HG02678 (cell line): ENCODE measurements around the gene TM9SF2.
A peak's percentile ranks its signal among the peaks of the same experiment; 100 is the strongest.

Experiments used
- ATAC-seq: cut with Tn5 transposase; IDR thresholded peaks from one replicate; pipeline ENCODE4 v1.9.1; 2021; ENCODE audit warnings: mild to moderate bottlenecking, moderate library complexity; ENCODE audit not compliant: unreplicated experiment

The TM9SF2 gene

DNA sequence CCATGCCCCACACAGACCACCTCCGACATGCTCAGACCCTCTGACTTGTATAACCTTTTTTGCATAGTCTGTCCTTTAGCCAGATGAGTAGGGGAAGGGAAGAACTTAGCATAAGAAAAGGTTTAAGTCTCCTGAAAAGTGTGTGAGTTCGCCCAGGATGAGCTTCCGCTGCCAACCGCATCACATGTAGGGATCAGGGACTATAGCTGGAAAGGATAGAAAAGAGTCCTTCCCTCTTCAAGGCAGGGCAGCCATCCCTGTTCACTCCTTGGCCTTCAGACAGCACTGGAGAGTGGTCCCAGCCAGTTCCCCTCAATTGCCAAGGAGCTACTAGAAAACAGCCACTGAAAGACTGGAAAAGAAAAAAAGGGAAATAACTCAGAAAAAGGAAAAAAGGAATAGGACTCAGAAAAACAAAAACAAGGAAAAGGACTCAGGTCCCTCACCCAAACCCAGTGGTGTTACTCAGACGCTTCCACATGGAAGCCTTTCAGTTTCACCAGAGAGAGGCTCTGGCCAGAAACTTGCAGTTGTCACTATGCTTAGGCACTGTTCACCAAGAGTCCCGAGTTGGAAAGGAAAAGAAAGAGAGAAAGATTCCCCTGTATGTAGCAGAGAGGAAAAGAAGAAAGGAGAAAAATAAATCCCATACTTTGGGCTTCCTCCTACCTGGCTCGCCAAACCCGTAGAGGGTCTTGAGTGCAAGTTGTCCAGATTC lies 5.6 kb upstream of the TM9SF2 start:
- ATAC-seq = no peak

DNA sequence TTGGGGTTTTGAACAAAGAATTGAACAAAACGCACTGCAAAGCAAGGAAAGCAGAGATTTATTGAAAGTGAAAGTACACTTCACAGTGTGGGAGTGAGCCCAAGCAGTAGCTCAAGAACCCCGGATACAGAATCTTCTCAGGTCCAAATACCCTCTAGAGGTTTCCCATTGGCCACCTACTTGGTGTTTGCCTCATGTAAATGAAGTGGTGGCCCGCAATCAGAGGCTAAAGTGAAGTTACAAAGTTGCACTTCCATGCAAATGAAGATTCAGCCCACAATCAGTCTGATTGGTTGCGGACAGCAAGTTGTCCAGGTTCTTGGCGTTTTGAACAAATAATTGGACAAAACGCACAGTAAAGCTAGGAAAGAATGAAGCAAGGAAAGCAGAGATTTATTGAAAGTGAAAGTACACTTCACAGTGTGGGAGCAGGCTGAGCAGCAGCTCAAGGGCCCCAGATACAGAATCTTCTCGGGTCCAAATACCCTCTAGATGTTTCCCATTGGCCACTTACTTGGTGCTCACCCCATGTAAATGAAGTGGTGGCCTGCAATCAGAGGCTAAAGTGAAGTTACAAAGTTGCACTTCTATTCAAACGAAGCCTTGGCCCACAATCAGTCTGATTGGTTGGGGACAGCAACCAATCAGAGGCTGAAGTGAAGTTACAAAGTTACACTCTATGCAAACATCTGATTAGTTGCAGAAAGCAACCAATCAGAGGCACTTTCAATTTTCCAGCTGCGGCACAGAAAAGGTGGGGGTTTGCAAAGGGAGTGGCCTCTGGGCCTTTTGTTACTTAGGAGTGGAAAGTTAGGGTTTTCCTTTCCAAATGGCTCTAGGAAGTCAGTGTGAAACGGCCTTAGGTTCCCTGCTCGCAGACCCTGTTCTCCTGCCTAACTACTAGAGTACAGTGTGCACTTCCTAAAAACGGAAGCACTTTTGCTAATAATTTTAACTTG lies 4.8 kb upstream of the TM9SF2 start:
- peak; percentile 53 for ATAC-seq

- peak; percentile 47 for ATAC-seq
Observed at GRCh38 chr13:99498171-99499161, 2.8 kb upstream of the TM9SF2 start.

DNA sequence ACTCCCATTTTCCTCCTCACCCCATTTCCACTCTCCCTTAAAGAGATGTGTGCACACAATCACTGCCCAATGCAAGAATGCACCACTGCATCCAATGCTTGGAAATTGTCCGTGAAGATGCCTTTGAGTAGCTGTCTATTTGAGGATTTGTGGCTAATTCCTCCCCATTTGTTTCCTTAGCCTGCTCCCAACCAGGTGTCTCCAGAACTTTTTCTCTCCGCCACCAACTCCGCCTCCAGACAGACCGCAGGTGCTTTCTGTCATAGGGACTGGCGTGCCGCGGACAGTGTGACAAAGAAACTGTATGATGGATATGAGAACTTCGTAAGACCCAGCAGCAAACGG lies 461 bp upstream of the TM9SF2 start:
- peak; percentile 5 for ATAC-seq

GRCh38 chr13:99501848-99502301 lies 603 bp downstream of the TM9SF2 start:
- no peak for ATAC-seq

DNA sequence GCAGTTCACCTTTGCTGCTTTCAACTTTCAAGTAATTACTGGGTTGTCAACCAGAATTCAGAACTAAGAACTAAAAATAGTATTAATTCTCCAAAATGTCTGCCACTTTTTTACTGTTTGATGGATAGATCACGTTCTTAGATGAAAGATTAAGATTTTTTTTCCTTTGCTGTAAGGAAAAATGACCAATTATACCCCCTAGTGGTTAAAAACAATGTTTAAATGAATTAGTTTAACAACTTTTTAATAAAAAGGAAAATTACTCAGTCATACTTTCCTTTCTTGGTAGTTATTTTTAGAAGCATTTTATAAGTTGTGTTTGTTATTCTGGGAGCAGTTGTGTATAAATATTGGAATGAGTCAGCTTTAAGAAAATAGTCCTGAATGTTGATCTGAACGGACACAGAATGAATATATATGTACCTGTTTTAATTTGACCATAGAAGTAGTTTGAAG lies 4.6 kb downstream of the TM9SF2 start:
- no peak for ATAC-seq

GRCh38 chr13:99506634-99507033 lies 5.4 kb downstream of the TM9SF2 start:
- ATAC-seq = peak; percentile 84

DNA sequence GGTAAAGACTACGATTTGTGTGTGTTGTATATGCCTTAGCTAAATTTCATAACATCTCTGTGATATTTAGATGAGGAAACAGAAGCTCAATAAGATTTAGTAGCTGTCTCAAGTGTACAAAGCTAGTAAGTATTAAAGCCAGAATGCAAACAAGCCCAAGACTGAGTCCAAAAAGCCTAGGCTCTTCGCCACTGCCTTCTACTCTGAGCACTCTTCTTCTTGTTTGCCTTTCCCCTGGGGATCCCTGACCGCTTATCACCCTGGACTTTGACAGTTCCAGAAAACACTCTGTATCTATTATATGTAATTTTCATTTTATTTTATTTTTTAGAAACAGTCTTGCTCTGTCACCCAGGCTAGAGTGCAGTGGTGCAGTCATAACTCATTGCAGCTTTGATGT lies 5.8 kb downstream of the TM9SF2 start:
- no peak for ATAC-seq

- no peak for ATAC-seq
Observed at GRCh38 chr13:99507551-99507950, 6.3 kb downstream of the TM9SF2 start.

DNA sequence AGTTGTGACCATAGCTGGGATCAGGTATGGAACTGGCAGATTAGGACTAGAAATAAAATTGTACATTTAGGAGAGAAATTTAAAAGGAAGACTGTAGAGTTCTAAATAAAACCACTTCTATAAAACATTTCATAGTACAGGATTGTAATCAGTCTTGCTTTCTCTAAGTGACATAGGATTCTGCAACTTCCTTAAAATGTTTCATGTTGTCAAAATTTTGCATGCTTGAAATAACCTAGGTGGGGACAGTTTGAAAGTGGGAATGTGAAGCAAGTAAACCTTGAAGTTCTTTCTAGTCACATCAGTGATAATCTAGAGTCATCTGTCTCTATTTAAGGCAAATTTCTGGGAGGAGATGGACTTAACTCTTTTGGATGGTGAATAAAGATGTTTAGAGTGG lies 6.7 kb downstream of the TM9SF2 start:
- ATAC-seq = no peak

GRCh38 chr13:99509479-99509878 lies 8.2 kb downstream of the TM9SF2 start:
- no peak for ATAC-seq

- ATAC-seq = no peak
Observed at GRCh38 chr13:99514801-99515200, 13.5 kb downstream of the TM9SF2 start.

DNA sequence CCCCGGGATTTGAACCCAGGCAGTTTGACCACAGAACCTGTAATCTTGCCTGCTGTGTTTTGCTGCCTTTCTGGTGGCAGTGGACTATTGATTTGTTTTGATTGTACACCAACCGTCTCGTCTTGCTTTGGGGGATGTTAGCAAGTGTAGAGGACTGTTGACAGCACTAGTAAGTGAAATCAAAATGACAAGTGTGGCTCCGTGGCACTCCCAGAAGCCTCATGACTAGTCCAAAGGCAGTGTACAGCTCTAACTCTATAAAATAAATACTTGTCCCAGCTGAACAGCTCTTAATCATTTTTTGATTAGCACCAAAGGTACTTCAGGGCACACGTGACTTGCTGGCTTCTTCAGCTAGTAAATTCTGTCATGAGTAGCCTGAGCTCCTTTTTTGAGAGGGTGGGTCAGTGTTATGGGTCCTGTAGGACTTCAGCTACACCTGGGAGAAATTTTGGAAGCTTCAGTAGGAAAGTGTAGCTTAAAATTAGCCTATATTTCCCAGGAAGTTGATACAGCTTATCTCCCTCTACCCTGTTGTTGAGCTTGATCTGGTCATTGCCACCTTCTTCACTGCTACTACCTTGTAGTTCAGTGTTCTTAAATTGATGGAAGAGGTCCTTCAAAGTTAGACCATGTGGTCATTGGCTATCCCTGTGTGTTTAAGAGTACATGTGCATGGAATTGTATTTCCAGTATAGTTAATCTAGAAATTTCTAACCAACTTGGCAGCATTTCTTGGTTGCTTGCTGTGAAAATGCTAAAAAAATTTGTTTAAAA lies 15.1 kb downstream of the TM9SF2 start:
- no peak for ATAC-seq

DNA sequence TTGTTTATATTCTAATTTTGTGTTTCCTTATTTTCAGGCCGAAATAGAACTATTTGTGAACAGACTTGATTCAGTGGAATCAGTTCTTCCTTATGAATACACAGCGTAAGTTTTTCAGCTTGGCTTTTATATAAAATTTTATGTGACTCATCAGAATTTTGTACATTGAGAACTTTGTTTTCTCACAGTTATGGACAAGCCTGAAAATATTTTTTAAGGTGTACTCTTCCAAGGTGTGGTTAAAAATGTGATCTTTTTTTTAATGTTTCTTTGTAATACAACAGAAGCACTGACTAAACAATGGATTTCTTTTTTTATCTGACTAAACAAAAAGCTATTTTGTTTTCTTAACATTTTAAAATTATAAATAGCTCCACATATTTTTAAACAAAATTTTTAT lies 16.3 kb downstream of the TM9SF2 start:
- ATAC-seq = no peak

DNA sequence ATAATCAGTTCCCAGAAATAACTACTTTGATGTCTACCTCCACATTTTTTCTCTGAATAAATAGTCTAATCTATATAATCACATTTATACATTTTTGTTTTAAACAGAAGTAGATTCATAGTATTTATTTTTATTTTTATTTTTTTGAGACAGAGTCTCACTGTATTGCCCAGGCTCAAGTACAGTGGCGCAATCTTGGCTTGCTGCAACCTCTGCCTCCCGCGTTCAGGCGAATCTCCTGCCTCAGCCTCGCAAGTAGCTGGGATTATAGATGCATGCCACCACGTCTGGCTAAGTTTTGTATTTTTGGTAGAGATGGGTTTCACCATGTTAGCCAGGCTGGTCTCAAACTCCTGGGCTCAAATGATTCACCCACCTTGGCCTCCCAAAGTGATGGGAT lies 16.7 kb downstream of the TM9SF2 start:
- no peak for ATAC-seq

DNA sequence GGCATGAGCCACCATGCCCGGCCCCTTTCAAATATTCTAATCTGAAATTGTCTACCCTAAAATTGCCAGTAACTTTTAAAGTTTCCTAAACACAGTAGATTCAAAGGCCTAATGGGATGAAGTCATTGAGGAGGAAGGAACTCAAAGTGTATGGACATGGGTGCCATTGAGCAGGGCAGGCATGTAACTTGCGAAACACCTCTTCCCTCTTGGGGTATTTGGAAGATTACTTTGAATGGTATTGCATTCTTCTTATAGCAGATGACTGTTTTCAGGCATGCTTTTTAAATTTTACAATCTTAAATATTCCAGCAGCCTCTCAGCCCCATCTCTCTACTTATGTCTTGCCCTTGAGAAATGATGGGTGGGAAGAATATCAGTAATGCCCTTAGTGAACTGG lies 21.0 kb downstream of the TM9SF2 start:
- no peak for ATAC-seq

GRCh38 chr13:99523838-99524237 lies 22.6 kb downstream of the TM9SF2 start:
- ATAC-seq = no peak

DNA sequence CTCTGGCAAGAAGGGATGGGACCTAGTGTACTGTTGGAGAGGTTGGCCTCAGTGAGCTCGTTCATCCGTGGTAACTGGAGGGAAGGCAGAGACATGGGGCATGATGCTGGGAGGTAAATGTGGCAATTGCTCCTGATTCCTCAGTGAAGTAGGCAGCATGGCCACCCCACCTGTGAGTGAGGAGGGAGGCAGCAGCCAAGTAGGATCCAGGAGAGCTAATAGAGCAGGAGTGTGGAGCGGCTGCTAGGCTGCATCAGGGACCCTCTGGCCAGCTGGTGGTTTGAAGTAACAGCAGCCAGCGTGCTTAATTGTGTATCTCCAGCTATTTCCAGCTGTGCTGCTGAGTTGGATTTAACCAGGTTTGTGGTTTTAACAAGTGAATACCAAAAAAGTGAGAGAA lies 24.7 kb downstream of the TM9SF2 start:
- no peak for ATAC-seq

DNA sequence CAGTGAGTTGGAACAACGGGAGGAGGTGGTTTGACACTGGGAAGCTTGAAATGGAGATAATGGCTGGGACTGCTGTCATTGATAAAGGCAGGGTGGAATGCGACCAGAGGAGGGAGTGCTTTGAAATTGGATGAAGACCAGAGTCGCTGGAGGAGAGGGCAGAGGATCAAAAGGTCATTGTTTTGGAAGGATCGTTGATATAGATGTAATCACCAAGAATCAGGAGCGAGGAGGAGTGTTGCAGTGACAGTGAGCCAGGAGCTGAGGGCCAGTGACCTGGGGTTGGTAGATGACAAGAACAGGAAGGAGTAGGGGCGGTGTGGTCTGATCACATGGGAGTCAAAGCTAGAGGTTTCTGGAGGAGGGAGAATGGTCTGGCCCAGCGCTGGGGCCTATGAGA lies 25.3 kb downstream of the TM9SF2 start:
- no peak for ATAC-seq

GRCh38 chr13:99527301-99527700 lies 26.0 kb downstream of the TM9SF2 start:
- ATAC-seq = no peak
